KOPT-K1 (cell line): ENCODE measurements around the gene ZNF366.

Experiments
- H3K27ac ChIP-seq: fragments of 200-600 bp; sonication (generic); 2 replicates; pipeline ENCODE4 v1.5.1; 2016; ENCODE audit warnings: antibody characterized with exemption, mild to moderate bottlenecking, low read depth, low read length; ENCODE audit not compliant: poor library complexity, severe bottlenecking
- H3K36me3 ChIP-seq: fragments of 200-600 bp; sonication (generic); 2 replicates; pipeline ENCODE4 v1.5.1; 2017; ENCODE audit warnings: antibody characterized with exemption, mild to moderate bottlenecking, low read length, moderate library complexity; ENCODE audit not compliant: insufficient read depth
- H3K9me3 ChIP-seq: fragments of 200-600 bp; sonication (generic); 2 replicates; pipeline ENCODE4 v1.5.1; 2017; ENCODE audit warnings: antibody characterized with exemption, low read length, mild to moderate bottlenecking; ENCODE audit not compliant: insufficient read depth, poor library complexity, severe bottlenecking

Gene ZNF366

GRCh38 chr5:72531496-72532190 is 24.4 kb upstream of the ZNF366 start:
- peaks cover 9% of the 10 kb centered on the region for H3K9me3 ChIP-seq
- H3K27ac ChIP-seq = no peak overlapping the region
- no peaks in the 10 kb centered on the region for H3K36me3 ChIP-seq

- H3K27ac ChIP-seq = no peak overlapping the region
- no peaks in the 10 kb centered on the region for H3K36me3 ChIP-seq
- H3K9me3 ChIP-seq = peaks cover 9% of the 10 kb centered on the region
These were observed 23.0 kb upstream of the ZNF366 start for GRCh38 chr5:72530196-72530595.

- H3K36me3 ChIP-seq = no peaks in the 10 kb centered on the region
- peaks cover 9% of the 10 kb centered on the region for H3K9me3 ChIP-seq
- no peak overlapping the region for H3K27ac ChIP-seq
These were observed 22.2 kb upstream of the ZNF366 start for GRCh38 chr5:72529383-72529782.

GRCh38 chr5:72525816-72526215 is 18.6 kb upstream of the ZNF366 start:
- Histone ChIP-seq H3K9me3 (peaks cover 7% of the 10 kb centered on the region), H3K27ac (no peak overlapping the region), H3K36me3 (no peaks in the 10 kb centered on the region)

GRCh38 chr5:72523960-72524582 is 16.9 kb upstream of the ZNF366 start:
- Histone ChIP-seq H3K9me3 (peaks cover 10% of the 10 kb centered on the region), H3K27ac (no peak overlapping the region), H3K36me3 (no peaks in the 10 kb centered on the region)

- H3K36me3 ChIP-seq = no peaks in the 10 kb centered on the region
- H3K9me3 ChIP-seq = peaks cover 10% of the 10 kb centered on the region
- no peak overlapping the region for H3K27ac ChIP-seq
These were observed 15.4 kb upstream of the ZNF366 start for GRCh38 chr5:72522607-72523006.

GRCh38 chr5:72519111-72519510 is 11.9 kb upstream of the ZNF366 start:
- no peak overlapping the region for H3K27ac ChIP-seq
- H3K9me3 ChIP-seq = peaks cover 10% of the 10 kb centered on the region
- H3K36me3 ChIP-seq = no peaks in the 10 kb centered on the region

GRCh38 chr5:72518001-72518683 is 10.9 kb upstream of the ZNF366 start:
- Histone ChIP-seq H3K36me3 (no peaks in the 10 kb centered on the region), H3K9me3 (peaks cover 10% of the 10 kb centered on the region), H3K27ac (no peak overlapping the region)

- Histone ChIP-seq H3K27ac (no peak overlapping the region), H3K9me3 (peaks cover 3% of the 10 kb centered on the region), H3K36me3 (no peaks in the 10 kb centered on the region)
These were observed 9.7 kb upstream of the ZNF366 start for GRCh38 chr5:72516916-72517315.

GRCh38 chr5:72515211-72515610 is 8.0 kb upstream of the ZNF366 start:
- no peaks in the 10 kb centered on the region for H3K36me3 ChIP-seq
- no peak overlapping the region for H3K27ac ChIP-seq
- H3K9me3 ChIP-seq = peaks cover 1% of the 10 kb centered on the region

- Histone ChIP-seq H3K9me3 (no peaks in the 10 kb centered on the region), H3K36me3 (no peaks in the 10 kb centered on the region), H3K27ac (no peak overlapping the region)
These were observed 5.3 kb upstream of the ZNF366 start for GRCh38 chr5:72512593-72512860.

GRCh38 chr5:72511774-72512592 is 4.8 kb upstream of the ZNF366 start:
- Histone ChIP-seq H3K27ac (no peak overlapping the region), H3K9me3 (no peaks in the 10 kb centered on the region)

GRCh38 chr5:72511366-72511765 is 4.2 kb upstream of the ZNF366 start:
- H3K27ac ChIP-seq = no peak overlapping the region
- H3K9me3 ChIP-seq = no peaks in the 10 kb centered on the region
- no peaks in the 10 kb centered on the region for H3K36me3 ChIP-seq

More at GRCh38 chr5:72511774-72512592, 4.8 kb upstream of the ZNF366 start:
- H3K36me3 ChIP-seq = no peaks in the 10 kb centered on the region

- Histone ChIP-seq H3K9me3 (no peaks in the 10 kb centered on the region), H3K36me3 (no peaks in the 10 kb centered on the region), H3K27ac (no peak overlapping the region)
These were observed 3.5 kb upstream of the ZNF366 start for GRCh38 chr5:72510610-72511181.

GRCh38 chr5:72509401-72509800 is 2.2 kb upstream of the ZNF366 start:
- H3K36me3 ChIP-seq = no peaks in the 10 kb centered on the region
- H3K27ac ChIP-seq = no peak overlapping the region
- H3K9me3 ChIP-seq = no peaks in the 10 kb centered on the region
